Stimulated activated CD4-positive, alpha-beta T cell treated with anti-CD3 and anti-CD28 coated beads, TNF-alpha, amount 100 ng/mL, for 24 hours (primary cell): ENCODE data around the gene SLC4A2.
"Not testable (repeated sequence)": the region's sequence is repeated elsewhere in the genome, so short reads cannot be mapped to it uniquely, and the experiment has no call there.

ENCODE experiments used
- DNase-seq, 3 experiments: peaks; one replicate each; pipeline ENCODE4 v3.0.0-alpha.2; 2020; ENCODE audit warnings: low read depth in 3 of 3

SLC4A2 gene, protein sequence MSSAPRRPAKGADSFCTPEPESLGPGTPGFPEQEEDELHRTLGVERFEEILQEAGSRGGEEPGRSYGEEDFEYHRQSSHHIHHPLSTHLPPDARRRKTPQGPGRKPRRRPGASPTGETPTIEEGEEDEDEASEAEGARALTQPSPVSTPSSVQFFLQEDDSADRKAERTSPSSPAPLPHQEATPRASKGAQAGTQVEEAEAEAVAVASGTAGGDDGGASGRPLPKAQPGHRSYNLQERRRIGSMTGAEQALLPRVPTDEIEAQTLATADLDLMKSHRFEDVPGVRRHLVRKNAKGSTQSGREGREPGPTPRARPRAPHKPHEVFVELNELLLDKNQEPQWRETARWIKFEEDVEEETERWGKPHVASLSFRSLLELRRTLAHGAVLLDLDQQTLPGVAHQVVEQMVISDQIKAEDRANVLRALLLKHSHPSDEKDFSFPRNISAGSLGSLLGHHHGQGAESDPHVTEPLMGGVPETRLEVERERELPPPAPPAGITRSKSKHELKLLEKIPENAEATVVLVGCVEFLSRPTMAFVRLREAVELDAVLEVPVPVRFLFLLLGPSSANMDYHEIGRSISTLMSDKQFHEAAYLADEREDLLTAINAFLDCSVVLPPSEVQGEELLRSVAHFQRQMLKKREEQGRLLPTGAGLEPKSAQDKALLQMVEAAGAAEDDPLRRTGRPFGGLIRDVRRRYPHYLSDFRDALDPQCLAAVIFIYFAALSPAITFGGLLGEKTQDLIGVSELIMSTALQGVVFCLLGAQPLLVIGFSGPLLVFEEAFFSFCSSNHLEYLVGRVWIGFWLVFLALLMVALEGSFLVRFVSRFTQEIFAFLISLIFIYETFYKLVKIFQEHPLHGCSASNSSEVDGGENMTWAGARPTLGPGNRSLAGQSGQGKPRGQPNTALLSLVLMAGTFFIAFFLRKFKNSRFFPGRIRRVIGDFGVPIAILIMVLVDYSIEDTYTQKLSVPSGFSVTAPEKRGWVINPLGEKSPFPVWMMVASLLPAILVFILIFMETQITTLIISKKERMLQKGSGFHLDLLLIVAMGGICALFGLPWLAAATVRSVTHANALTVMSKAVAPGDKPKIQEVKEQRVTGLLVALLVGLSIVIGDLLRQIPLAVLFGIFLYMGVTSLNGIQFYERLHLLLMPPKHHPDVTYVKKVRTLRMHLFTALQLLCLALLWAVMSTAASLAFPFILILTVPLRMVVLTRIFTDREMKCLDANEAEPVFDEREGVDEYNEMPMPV

DNA sequence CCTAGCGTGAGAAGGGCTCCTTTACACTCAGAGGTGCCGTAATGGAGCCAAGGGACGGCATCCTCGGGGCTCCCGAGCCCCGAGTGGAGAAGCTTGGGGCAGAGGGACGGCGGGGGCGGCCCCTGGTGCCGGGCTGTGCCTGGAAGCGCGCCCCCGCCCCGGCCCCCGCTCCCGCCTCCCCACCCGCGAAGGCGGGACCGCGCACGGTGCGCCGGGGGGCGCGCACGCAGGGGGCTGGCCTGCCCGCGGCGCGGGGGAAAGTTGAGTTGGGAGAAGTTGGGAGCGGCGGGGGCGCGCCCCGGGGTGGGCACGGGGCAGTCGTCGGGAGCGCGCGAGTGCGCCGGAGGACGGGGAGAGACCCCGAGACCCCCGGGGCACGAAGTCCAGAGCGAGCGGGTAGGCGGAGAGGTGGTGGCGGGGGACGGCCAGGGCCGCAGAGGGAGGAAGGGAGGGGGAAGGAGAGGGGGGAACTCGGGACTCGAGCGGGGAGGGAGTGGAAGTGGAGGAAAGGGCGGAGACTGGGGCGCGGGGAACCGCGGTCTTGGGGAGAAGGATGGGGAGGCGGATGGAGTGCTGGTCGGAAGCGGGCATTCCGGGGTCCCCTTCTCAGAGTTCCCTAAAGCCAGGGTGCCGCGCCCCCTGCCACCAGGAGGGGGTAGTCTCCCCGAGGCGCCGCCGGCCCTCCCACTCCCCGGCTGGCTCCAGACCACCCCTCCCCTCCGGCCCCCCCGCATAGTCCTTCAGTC, at the start of gene SLC4A2:
Gene SLC4A2 (plus strand): TSS at position 223 of the 746 bp plus-strand sequence. CDS start 2,399 bp downstream, outside the sequence.
- DNase-seq: peak; percentile 34 to 69 (median 55)

DNA sequence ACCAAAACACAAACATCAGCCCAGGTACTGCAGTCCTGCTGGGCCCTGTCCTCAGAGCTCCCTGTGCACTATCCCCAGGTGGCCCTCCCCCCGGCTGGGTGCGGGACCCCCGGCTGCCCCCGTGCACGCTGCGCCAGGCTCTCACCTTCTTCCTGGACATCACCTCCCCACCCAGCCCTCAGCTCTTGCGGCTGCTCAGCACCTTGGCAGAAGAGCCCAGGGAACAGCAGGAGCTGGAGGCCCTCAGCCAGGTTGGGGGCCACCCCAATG, 49.4 kb upstream of the SLC4A2 start:
- DNase-seq: no peak

- peak in 1 of 3 experiments; percentile 42 for DNase-seq
These were observed 48.9 kb upstream of the SLC4A2 start for GRCh38 chr7:151010307-151011096.

DNA sequence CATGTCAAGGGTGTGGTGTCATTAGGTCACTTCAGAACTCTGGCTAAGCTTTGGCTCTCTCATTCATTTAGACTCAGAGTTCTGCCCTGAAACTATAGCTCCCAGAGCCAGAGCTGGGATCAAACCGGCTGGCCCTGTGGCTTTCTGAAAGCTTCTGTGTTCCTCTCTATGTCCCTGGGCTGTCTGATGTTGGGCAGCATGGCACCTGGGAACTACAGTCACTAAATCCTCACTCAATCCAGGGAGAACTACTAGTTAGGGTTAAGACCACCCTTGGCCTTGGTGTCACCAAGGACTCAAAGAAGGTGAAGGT, 48.3 kb upstream of the SLC4A2 start:
- DNase-seq: no peak

GRCh38 chr7:151011616-151012015, 47.8 kb upstream of the SLC4A2 start:
- not testable (repeated sequence) for DNase-seq

- DNase-seq: no peak
These were observed 47.2 kb upstream of the SLC4A2 start for GRCh38 chr7:151012031-151012692.

DNA sequence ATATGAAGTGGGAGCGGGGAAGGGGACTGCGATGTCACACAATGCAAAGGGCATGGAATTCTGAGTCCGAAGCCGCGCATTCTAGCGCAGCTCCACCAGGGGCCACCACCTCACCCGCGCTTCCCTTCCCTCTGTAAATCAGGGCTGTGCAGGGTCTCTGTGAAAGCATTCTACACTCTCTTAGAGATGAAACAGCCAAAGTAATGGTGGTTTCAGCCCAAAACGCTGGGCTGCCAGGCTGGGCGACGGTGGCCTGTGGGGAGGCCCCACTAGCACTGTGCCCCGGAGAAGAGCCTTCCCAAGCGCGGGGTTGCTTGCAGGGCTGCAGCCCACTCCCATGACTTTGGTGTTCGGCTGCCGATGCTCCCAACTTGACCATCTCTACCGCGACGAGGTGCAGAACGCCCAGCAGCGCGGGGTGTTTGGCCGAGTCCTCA, 46.5 kb upstream of the SLC4A2 start:
- DNase-seq: no peak

DNA sequence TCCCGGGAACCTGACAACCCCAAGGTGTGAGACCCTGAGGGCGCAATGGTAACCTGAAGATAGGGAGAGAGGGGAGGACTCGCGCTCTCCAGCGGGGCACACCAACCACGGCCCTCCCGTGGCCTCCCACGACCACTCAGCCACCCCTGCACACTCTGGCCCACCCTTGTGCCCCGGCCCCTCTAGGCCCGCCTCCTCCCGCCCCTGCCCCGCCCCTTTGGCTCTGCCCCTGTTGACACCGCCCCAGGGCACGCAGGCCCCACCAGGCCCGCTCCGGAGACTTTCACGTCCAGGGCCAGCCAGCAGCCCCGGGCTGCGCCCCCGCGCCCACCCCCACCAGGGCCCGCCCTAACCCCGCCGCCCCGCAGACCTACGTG, 46.0 kb upstream of the SLC4A2 start:
- no peak for DNase-seq

- DNase-seq: peak; percentile 65 to 84 (median 72)
These were observed 45.5 kb upstream of the SLC4A2 start for GRCh38 chr7:151013733-151014497.

DNA sequence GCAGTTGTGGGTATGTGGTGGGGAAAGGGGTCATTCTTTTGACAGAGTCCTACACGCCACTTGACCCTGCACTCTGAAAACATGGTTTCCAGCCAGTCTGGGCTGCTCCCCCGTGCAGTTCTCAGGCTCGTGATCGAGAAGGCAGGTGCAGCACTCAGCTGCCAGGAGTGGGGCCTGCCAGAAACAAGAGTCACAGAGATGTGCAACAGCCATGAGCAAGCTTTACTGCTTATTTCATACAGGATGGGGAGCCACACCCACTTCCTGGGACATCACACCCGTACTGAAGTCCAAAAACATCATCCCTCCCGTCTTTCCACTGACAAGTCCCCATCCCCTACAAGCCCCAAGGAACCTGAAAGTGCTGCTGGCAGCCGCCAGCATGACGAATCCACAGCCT, 44.4 kb upstream of the SLC4A2 start:
- no peak for DNase-seq

DNA sequence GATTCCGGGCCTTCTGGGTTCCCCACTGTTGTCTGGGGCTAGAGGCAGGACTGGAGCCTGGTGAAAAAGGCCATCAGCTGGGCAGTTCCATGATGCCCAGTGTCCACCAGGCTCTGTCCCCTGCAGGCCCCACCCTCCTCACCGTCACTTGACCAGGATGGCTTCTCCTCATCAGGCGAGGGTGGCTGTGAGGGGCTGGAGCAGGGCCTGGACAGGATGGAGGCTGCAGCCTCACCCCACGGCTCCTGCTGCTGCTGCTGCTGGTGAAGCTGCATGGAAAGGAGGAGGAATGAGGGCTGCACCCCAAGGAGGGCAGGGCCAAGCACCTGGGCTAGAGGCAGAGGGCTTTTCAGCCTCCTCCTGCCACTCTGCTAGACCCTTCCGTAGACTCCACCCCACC, 43.4 kb upstream of the SLC4A2 start:
- DNase-seq: no peak

DNA sequence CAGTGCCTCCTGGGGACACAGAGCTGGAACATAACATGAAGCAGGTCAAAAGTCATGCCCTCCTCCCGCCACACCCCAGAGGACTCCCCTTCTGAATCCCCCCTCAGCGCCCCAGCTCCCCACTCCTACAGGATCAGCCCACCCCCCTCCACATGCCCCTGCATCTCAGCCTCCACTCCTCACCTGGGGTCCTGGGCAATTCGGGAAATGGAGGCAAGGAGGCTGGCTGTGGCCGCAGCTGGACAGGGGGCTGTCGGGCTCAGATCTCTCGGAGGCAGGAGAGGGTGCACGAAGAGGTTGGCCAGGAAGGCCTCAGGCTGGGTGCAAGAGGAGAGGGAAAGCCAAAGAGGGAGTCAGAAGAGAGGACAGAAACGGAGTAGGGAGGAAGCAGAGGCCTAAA, 42.9 kb upstream of the SLC4A2 start:
- no peak for DNase-seq

GRCh38 chr7:151016942-151017341, 42.4 kb upstream of the SLC4A2 start:
- DNase-seq: no peak

DNA sequence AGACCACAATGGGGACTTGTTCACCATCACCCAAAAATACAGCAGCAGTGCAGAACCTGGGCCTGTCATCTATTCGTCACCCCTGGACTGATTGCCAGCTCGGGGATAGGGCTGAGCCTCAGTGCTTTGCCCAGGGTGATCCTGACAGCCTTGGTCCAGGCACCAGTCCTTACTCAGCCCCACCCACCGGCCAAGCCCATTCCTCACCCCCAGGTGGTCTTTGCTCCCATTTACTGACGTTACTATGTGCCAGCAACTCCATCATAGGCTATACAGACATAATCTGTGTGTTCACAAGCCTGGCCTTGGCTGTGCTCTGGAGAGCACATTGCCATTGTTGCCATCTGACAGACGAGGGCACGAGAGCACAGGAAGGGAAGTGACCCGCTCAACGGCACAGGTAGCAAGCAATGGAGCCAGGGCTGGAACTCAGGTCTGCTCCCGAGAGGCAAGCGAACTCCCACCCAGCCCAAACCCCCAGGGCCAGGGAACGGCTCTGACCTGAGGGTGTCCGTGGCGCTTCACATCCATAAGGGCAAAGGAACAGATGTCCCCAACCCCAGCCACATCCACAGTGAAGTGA, 41.9 kb upstream of the SLC4A2 start:
- no peak for DNase-seq

DNA sequence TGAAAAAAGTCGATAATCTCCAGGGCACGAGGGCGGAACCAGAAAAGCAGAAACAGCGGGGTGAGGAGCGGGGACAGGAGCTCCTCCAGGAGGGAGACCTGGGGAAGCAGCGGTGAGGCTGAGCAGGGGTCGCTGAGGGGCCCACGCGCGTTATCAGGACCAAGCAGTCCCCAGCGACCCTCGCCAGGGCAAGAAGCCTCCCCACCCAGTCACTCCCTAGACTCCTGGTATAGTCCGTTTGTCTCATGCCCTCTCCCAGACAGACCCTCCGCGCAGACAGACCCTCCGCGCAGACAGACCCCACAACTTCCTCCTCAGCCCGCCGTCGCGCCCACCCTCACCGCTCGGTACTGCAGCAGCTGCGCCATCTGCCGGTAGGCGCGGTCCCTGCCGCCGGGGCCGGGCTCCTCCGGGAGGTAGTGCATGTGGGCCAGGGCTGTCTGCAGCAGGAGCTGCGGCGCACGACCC, 41.4 kb upstream of the SLC4A2 start:
- peak; percentile 59 to 84 (median 64) for DNase-seq

- DNase-seq: peak in 1 of 3 experiments; percentile 36
These were observed 40.8 kb upstream of the SLC4A2 start for GRCh38 chr7:151018421-151019129.

DNA sequence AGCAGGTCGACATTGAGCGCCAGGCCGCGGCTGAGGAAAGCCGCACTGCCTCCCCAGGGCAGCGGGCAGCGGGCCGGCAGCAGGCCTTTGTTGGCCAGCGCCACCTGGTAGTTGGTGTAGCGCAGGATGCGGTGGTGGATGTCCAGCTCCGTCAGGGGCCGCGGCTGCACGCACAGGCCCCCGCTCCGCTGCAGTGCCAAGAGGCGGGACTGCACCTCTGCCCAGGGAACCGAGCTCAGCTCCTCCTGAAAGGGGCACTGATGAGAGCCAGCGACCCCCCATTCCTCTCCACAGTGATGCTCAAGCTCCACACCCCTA, 40.3 kb upstream of the SLC4A2 start:
- DNase-seq: no peak

GRCh38 chr7:151020231-151020630, 39.2 kb upstream of the SLC4A2 start:
- DNase-seq: no peak

DNA sequence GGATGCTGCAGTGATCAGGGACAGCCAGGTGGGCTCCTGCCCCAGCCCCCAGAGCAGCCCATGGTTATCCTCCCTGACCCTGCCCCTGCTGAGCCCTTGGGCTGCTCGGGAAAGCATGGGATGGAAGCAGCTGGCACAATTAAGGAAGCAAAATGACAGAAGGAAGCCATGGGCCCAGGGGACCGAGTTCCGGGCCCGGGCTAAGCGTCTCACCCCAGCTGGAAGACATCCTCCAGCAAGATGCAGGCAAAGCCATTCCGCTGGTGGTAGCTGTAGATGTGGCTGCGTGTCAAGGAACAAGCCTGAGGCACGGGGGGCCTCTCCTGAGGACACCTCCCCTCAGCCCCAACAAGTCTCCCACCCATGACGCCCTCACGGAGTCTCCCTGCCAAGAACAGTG, 36.2 kb upstream of the SLC4A2 start:
- no peak for DNase-seq
